SJCRH30 (cell line): Measurements from ENCODE around the gene THEMIS2. TPM values are rescaled to one million over a fixed set of nuclear protein-coding genes. Genes with fewer than 3 reads are reported as not detected.

Source experiments
- total RNA-seq: library from RNA; depleted of rRNA; stranded (reverse); fragments of >200 nt; shearing (Covaris generic); gene quantifications from 2 replicates; pipeline ENCODE4 v1.2.3, GENCODE V29; 2014; rRNA removed

THEMIS2 gene
- total RNA-seq, 1 experiment from 2014 or later: 13.4 TPM

Other genes with a start within 250 kb of the THEMIS2 start
- gene FGR, start 237.4 kb upstream of the THEMIS2 start, total RNA-seq: not detected in 2 replicates
- 5.8 and 6.8 TPM in 2 replicates for gene IFI6, start 200.4 kb upstream of the THEMIS2 start, total RNA-seq
- 8.4 and 13.0 TPM in 2 replicates for gene FAM76A, start 146.6 kb upstream of the THEMIS2 start, total RNA-seq
- gene STX12, start 99.3 kb upstream of the THEMIS2 start, total RNA-seq: 28.1 and 30.9 TPM in 2 replicates
- gene PPP1R8, start 41.8 kb upstream of the THEMIS2 start, total RNA-seq: 81.7 and 84.5 TPM in 2 replicates
- 175 and 202 TPM in 2 replicates for gene RPA2, start 42.0 kb downstream of the THEMIS2 start, total RNA-seq
- gene SMPDL3B, start 62.5 kb downstream of the THEMIS2 start, total RNA-seq: 0.15 and 0.16 TPM in 2 replicates
- not detected in 2 replicates for gene XKR8, start 87.4 kb downstream of the THEMIS2 start, total RNA-seq
- 37.6 and 40.0 TPM in 2 replicates for gene EYA3, start 216.1 kb downstream of the THEMIS2 start, total RNA-seq